ENCODE measurements around the gene CTNNA3. TPM values are rescaled to one million over a fixed set of nuclear protein-coding genes. Genes with fewer than 3 reads are reported as not detected.

Gene CTNNA3
- polyA plus RNA-seq, 1 donor from 2014 or later: 0.14 TPM

DNA sequence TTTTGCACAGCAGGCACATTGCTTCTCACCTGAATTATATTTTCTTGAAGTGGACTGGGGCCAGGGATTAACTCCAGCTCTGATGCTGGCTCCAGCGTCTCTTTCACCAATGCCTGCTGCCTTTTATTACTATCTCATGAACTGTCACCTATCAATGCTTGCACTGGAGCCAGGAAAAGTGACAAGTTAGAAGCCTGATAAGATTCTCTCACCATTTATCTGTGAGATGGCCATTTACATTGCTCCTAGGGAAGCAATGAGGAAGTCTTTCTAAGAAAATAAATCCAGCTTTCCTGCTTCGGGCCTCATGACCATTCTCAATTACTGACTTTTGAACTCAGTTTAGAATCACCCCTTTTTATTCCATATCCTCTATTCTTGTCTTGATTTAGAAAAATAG is 818.6 kb downstream of the CTNNA3 start:
- no peak overlapping the region for H3K27ac ChIP-seq (ENCODE audit: low read length)
- H3K9me3 ChIP-seq (ENCODE audit: low read length): no peaks in the 10 kb centered on the region
- no peak overlapping the region for H3K4me3 ChIP-seq (ENCODE audit: low read length)
- H2AFZ ChIP-seq (ENCODE audit: low read depth, low read length): no peak overlapping the region
- H3K79me2 ChIP-seq (replicated peaks; ENCODE audit: insufficient read depth, low read length): no peaks in the 10 kb centered on the region
- H4K20me1 ChIP-seq (ENCODE audit: insufficient read depth): no peaks in the 10 kb centered on the region
- H3K27me3 ChIP-seq (ENCODE audit: insufficient read depth, low read depth, low read length): no peaks in the 10 kb centered on the region
- H3K4me2 ChIP-seq (ENCODE audit: low read length): no peak overlapping the region
- TF ChIP-seq RAD21 (conservative IDR thresholded peaks at IDR 0.05): no peak
- no peak for TF ChIP-seq POLR2AphosphoS5 (IDR thresholded peaks at IDR 0.05)
- TF ChIP-seq, protein P1, sequence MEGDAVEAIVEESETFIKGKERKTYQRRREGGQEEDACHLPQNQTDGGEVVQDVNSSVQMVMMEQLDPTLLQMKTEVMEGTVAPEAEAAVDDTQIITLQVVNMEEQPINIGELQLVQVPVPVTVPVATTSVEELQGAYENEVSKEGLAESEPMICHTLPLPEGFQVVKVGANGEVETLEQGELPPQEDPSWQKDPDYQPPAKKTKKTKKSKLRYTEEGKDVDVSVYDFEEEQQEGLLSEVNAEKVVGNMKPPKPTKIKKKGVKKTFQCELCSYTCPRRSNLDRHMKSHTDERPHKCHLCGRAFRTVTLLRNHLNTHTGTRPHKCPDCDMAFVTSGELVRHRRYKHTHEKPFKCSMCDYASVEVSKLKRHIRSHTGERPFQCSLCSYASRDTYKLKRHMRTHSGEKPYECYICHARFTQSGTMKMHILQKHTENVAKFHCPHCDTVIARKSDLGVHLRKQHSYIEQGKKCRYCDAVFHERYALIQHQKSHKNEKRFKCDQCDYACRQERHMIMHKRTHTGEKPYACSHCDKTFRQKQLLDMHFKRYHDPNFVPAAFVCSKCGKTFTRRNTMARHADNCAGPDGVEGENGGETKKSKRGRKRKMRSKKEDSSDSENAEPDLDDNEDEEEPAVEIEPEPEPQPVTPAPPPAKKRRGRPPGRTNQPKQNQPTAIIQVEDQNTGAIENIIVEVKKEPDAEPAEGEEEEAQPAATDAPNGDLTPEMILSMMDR (IDR thresholded peaks at IDR 0.05; ENCODE audit: poor library complexity, severe bottlenecking): no peak
- TF ChIP-seq TAF1 (IDR thresholded peaks at IDR 0.05; ENCODE audit: low read depth): no peak
- TF ChIP-seq, protein P2, sequence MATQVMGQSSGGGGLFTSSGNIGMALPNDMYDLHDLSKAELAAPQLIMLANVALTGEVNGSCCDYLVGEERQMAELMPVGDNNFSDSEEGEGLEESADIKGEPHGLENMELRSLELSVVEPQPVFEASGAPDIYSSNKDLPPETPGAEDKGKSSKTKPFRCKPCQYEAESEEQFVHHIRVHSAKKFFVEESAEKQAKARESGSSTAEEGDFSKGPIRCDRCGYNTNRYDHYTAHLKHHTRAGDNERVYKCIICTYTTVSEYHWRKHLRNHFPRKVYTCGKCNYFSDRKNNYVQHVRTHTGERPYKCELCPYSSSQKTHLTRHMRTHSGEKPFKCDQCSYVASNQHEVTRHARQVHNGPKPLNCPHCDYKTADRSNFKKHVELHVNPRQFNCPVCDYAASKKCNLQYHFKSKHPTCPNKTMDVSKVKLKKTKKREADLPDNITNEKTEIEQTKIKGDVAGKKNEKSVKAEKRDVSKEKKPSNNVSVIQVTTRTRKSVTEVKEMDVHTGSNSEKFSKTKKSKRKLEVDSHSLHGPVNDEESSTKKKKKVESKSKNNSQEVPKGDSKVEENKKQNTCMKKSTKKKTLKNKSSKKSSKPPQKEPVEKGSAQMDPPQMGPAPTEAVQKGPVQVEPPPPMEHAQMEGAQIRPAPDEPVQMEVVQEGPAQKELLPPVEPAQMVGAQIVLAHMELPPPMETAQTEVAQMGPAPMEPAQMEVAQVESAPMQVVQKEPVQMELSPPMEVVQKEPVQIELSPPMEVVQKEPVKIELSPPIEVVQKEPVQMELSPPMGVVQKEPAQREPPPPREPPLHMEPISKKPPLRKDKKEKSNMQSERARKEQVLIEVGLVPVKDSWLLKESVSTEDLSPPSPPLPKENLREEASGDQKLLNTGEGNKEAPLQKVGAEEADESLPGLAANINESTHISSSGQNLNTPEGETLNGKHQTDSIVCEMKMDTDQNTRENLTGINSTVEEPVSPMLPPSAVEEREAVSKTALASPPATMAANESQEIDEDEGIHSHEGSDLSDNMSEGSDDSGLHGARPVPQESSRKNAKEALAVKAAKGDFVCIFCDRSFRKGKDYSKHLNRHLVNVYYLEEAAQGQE (IDR thresholded peaks at IDR 0.05; ENCODE audit: borderline replicate concordance): no peak
- TF ChIP-seq SMC3 (conservative IDR thresholded peaks at IDR 0.05; ENCODE audit: poor library complexity): no peak
- no peak for TF ChIP-seq MXI1 (conservative IDR thresholded peaks at IDR 0.05; ENCODE audit: poor library complexity, severe bottlenecking)
- no peak for TF ChIP-seq EZH2 (IDR thresholded peaks at IDR 0.05; ENCODE audit: borderline replicate concordance, insufficient read depth, low read length, poor library complexity, severe bottlenecking)
- TF ChIP-seq EP300 (conservative IDR thresholded peaks at IDR 0.05; ENCODE audit: poor library complexity, severe bottlenecking): no peak
- no peaks in the 10 kb centered on the region for H3K9me2 ChIP-seq (ENCODE audit: insufficient read depth, low read length)
- H3K9ac ChIP-seq (ENCODE audit: low read length): no peak overlapping the region
- no peaks in the 10 kb centered on the region for H3K36me3 ChIP-seq (ENCODE audit: insufficient read depth, low read length)
- no peaks in the 10 kb centered on the region for H3F3A ChIP-seq (ENCODE audit: insufficient read depth, low read length, poor library complexity, severe bottlenecking)

DNA sequence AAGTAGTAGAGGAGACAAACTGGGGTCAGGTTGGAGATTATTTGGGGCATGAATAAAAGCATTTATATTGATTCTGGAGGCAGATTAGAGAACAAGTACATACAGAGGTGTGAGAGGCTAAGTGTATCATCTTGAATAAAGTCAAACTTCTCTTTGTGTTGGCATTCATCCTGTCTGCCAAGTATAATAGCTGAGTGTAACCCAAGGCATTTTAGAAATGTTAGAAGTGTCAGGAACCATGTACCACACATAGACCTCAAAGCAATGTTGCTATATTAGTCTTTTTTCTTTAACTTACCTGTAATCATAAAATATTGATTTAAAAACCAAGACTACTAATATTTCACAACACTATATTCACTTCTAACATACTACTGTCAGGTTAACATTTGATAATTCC is 826.4 kb downstream of the CTNNA3 start:
- no peak overlapping the region for H3K4me3 ChIP-seq (ENCODE audit: low read length)
- no peak overlapping the region for H3K27ac ChIP-seq (ENCODE audit: low read length)
- H3K9ac ChIP-seq (ENCODE audit: low read length): no peak overlapping the region
- H3F3A ChIP-seq (ENCODE audit: insufficient read depth, low read length, poor library complexity, severe bottlenecking): no peaks in the 10 kb centered on the region
- no peaks in the 10 kb centered on the region for H4K20me1 ChIP-seq (ENCODE audit: insufficient read depth)
- TF ChIP-seq, protein P1 (IDR thresholded peaks at IDR 0.05; ENCODE audit: poor library complexity, severe bottlenecking): no peak
- TF ChIP-seq MXI1 (conservative IDR thresholded peaks at IDR 0.05; ENCODE audit: poor library complexity, severe bottlenecking) (no peak), SMC3 (conservative IDR thresholded peaks at IDR 0.05; ENCODE audit: poor library complexity) (no peak), POLR2AphosphoS5 (IDR thresholded peaks at IDR 0.05) (no peak), RAD21 (conservative IDR thresholded peaks at IDR 0.05) (no peak)
- no peaks in the 10 kb centered on the region for H3K9me3 ChIP-seq (ENCODE audit: low read length)
- no peaks in the 10 kb centered on the region for H3K27me3 ChIP-seq (ENCODE audit: insufficient read depth, low read depth, low read length)
- no peaks in the 10 kb centered on the region for H3K36me3 ChIP-seq (ENCODE audit: insufficient read depth, low read length)
- no peaks in the 10 kb centered on the region for H3K9me2 ChIP-seq (ENCODE audit: insufficient read depth, low read length)
- H3K79me2 ChIP-seq (replicated peaks; ENCODE audit: insufficient read depth, low read length): no peaks in the 10 kb centered on the region
- no peak overlapping the region for H3K4me2 ChIP-seq (ENCODE audit: low read length)
- H2AFZ ChIP-seq (ENCODE audit: low read depth, low read length): no peak overlapping the region
